Activated CD4-positive, alpha-beta T cell treated with anti-CD3 and anti-CD28 coated beads, Interleukin-2, amount 50 U/mL, for 1 hour (primary cell): ENCODE data around the gene ATG9A.
"Not testable (repeated sequence)": the region's sequence is repeated elsewhere in the genome, so short reads cannot be mapped to it uniquely, and the experiment has no call there.

Source experiments
- DNase-seq: peaks from one replicate; pipeline ENCODE4 v3.0.0-alpha.2; 2020

ATG9A gene, protein sequence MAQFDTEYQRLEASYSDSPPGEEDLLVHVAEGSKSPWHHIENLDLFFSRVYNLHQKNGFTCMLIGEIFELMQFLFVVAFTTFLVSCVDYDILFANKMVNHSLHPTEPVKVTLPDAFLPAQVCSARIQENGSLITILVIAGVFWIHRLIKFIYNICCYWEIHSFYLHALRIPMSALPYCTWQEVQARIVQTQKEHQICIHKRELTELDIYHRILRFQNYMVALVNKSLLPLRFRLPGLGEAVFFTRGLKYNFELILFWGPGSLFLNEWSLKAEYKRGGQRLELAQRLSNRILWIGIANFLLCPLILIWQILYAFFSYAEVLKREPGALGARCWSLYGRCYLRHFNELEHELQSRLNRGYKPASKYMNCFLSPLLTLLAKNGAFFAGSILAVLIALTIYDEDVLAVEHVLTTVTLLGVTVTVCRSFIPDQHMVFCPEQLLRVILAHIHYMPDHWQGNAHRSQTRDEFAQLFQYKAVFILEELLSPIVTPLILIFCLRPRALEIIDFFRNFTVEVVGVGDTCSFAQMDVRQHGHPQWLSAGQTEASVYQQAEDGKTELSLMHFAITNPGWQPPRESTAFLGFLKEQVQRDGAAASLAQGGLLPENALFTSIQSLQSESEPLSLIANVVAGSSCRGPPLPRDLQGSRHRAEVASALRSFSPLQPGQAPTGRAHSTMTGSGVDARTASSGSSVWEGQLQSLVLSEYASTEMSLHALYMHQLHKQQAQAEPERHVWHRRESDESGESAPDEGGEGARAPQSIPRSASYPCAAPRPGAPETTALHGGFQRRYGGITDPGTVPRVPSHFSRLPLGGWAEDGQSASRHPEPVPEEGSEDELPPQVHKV

DNA sequence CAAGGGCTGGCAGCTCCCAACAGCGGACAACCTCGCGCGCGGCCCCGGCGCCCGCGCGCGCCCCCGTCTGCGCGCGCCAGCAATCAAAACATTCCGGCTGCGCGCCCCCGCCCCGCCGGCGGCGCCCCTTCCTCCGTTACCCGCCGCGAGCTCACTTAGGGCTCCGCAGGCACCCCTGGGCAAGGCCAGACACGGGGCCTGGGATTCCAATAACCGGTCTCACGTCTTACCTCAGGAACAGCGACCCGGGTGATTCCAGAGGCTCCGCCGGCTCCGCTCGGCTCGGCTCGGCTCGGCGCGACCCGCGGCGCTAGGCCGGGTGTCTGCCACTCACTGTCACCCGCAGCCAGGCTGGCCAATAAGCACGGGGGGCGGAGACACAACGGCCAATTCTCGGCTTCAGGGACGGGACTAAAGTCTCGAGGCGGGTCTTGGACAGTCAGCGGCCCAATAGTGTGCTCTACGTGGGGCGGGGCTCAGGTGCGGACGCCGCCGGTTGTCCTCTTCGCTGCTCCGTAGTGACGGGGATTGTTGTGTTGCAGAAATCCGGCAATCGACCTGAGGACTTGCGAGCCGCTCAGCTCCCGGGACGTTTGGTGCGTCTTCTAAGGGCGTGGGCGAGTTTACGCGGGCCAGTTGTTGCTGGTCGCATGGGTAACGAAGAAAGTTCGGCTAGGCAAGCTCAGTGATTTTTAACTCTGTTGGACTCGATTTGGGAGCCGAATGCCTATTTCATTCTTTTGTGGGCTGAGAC lies at the start of gene ATG9A, which contains the start of gene ANKZF1:
Gene ATG9A (minus strand): TSS at position 332 of the 754 bp plus-strand sequence. CDS start 1,612 bp downstream, outside the sequence.
Gene ANKZF1 (plus strand): TSS at position 502 of the 754 bp plus-strand sequence. CDS start 452 bp downstream, outside the sequence.
- DNase-seq: peak; percentile 97

DNA sequence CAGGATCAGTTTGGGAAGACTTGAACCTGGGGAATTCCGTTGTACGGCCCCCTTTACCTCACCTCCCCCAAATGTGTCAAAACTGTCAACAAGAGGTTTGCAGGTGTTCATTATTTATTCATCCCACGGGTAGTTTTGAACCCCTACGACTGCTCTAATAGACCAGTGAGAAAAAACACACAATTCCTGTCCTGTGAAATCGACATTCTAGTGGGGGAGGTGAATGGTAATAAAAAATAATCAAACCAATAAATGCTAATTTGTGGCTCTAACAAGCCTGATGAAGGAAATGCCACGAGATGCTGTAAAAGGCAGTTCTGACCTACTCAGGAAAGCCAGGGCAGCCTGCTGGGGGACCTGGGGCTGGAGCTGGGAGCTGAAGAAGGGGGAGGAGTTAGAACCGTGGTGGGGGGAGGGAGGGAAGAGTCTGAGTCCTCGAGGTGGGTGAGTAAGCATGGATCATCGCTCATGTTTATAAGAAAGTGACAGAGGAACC lies 49.3 kb upstream of the ATG9A start:
- DNase-seq: no peak

DNA sequence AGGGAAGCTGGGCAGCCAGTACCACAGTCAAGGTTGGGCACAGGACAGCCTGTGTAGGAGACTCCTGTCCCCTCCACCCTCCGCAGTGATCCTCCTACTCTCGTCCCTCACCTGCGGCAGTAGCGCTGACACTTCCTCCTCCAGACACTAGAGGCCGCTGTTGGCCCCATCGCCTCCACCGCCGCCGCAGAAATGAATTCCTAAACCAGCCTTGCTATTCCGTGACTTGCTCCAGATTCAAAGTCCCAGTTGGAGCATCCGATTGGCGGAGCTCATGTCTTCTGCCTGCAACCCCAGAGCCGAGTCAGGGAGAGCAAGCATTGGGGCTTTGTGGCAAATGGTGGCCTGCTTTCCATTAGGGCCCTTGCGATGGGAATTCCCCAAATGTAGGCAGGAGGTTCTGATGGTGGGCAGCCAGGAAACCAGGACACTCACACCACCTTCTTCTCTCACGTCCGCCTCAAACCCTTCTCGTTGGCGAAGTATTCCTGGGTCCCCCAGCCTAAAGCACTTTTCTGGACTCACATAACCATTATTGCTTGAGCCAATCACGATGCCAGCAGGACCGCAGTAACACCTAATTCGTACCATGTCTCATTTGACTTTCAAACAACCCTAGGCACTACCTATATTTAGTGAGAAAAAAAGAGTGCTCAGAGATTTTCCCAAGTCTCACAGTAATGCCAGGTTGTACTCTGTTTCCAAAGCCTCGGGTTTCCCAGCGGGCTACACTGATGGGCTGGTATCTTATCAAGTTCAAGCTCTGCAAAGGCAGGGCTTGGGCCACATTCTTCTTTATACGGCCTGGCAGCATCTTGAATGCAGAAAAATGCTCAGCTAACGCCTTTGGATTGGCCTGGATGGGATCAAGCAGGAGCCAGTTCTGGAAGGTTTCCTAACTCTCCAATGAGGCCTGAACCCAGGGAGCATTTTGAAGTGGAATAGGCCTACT lies 48.5 kb upstream of the ATG9A start:
- peak; percentile 74 for DNase-seq

DNA sequence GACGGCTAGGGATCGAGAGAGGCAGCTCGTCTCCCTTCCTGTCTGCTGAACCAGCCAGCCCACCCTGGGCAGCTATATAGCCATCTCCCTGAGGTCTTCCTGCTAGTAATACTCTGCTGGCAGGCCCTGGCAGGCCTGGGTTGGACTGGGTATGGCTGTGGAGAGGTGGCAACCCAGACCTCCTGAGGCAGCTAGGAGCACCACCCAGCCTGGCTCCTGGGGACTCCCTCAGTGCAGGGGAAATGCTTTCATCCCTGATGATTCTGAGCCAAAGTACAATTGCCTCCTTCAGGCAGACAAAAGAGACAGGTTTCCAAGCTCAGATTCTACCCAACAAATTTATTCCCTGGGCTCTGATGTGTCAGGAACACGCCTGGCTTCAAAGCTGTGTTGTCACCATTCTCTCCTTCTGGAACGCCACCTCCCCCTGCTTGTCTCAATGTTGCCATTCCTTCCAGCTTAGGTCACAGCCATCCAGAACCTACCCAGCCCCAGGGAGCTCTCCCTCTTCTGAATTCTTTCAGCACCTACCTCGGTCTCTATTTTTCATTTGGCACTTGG lies 45.0 kb upstream of the ATG9A start:
- no peak for DNase-seq

DNA sequence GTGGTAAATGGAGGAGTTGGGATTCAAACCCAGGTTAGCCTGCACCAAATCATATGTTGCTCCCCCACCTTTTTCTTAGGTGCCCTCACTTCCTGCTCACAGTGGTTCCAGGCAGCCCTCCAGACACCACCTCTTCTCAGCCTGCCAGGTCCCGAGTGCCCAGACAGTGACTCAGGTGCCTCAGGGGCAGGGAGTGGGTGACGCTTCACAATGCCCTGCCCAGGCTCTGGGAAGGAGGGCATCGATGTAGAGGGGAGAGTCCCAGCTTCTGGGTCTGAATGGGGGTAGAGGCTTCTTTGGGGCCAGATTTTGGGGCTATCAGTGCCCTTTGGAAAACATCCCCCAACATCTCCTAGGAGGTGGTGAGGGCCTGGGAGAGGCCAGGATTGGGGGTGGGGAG lies 44.5 kb upstream of the ATG9A start:
- DNase-seq: no peak

DNA sequence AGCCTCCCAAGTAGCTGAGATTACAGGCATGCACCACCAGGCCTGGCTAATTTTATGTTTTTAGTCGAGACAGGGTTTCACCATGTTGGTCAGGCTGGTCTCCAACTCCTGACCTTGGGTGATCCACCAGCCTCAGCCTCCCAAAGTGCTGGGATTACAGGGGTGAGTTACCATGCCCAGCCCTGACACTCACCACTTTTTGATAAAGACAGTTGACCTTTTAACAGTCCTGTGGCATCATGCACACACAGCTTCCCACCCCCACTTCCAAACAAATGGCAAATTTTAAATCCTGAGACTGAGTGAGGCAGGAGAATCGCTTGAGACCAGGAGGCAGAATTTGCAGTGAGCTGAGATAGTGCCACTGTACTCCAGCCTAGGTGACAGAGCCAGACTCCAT lies 43.6 kb upstream of the ATG9A start:
- DNase-seq: no peak

DNA sequence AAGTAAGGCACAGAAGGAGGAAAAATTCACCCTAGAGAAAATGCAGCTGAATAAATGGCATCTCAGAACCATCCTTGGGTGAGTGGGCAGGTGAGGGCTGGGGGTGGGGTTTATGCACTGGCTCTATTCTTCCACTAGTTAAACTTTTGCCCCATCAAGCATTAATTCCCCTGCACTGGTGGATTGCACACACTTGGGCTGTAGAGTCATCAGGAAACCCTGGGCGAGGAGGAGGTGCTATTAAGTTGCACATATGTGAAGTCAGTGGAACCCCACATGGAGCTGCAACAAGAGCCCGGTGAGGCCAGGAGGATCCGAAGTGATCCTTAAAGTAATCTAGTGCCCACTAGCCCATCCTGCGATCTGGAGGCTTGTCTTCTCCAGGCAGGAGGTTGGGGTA lies 42.9 kb upstream of the ATG9A start:
- no peak for DNase-seq

DNA sequence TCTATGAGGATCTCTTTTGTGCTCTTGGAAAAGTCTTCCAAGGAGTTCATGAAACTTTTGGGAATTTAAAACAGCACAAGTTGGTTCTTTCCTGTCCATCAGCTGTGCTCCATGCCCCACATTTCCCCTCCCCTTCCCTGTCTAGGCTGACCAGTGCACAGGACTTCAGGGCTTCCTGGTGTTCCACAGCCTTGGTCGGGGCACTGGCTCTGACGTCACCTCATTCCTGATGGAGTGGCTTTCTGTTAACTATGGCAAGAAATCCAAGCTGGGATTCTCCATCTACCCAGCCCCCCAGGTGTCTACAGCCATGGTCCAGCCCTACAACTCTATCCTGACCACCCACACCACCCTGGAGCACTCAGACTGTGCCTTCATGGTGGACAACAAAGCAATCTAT lies 41.6 kb upstream of the ATG9A start:
- DNase-seq: no peak

DNA sequence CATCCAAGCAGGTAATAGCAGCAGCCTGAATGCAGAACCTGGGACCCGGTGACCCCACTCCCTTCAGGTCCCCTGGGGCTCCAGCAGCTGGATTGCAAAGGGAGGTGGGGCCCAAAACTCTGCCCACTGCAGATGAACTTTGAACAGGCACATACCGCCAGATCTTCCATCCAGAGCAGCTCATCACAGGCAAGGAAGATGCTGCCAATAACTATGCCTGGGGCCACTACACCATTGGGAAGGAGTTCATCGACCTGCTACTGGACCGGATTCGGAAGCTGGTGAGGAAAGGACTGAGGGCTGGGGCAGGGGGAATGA lies 40.6 kb upstream of the ATG9A start:
- no peak for DNase-seq

DNA sequence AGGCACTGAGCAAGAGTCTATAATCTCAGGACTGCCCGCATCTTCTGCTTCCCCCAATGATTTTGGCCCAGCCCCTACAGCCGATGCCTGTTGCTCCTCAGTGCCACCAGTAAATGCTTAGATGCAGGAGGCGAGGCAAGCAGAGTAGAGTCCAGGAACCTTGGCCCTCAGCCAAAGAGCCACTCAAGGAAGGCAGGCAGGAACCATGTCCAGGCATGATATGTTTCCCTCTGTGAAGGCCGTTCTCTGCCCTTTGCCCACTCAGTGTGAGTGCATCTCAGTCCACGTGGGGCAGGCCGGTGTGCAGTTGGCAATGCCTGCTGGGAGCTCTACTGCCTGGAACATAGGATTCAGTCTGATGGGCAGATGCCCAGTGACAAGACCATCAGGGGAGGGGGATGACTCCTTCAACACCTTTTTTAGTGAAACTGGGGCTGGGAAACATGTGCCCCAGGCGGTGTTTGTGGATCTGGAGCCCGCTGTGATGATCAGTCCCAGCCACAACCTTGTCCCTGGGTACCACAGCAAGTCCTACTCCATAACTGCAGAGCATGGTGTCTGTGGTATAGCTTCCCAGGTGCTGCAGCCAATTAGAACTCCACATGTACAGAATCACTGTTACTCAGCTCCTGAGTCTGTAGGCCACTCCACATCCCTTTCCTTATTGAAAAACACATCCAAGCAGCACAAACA lies 40.1 kb upstream of the ATG9A start:
- DNase-seq: no peak

DNA sequence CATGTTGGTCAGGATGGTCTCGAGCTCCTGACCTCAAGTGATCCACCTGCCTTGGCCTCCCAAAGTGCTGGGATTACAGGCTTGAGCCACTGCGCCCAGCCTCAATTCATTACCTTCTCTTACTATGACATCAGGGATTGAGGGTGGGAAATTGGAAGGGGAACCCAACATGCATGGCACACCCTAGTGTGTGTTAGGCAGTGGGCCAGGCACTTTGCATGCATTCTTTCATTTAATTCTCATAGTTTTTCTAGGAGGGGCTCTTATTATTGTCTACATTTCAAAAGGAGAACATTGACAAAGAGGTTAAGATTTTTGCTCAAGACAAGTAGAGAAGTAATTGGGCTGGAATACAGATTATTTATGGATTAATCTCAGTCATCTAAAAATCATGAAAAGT lies 38.9 kb upstream of the ATG9A start:
- no peak for DNase-seq

DNA sequence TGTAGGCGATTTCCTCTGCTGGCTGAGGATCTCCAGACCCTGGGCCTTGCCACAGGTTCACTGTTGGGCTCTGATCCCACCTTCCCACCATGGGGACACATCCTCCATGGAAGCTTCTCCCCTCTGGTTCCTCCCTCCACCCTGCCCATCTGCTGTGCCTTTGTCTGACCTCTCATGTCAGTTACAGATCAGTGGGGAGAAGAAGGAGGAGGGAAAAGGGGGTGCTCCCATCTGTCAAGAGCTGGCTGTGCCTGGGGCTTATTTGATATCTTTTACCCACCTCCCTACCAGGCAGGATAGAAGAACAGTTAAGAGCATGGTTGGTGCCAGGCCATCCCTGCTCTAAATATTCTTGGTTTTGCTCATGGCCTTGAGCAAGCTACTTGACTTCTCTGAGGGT lies 37.5 kb upstream of the ATG9A start:
- DNase-seq: no peak

DNA sequence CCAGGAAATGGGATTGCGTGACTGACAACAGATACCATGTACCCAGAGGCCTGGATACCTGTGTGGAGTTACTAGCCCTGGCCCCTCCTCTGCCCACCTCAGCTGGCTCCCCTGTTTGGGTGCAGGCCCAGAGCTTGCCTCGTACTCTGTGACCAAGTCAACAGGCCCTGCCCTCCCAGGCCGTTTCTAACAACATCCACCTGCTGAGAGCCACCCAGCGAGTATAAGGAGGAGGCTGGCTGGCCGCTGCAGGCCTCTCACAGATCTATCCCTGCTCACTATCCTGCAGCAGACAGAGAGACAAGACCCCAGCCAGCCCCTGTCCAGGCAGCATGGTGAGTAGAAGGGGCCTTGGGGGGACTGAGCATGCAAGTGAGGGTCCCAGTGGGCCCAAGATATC lies 36.8 kb upstream of the ATG9A start:
- DNase-seq: no peak

DNA sequence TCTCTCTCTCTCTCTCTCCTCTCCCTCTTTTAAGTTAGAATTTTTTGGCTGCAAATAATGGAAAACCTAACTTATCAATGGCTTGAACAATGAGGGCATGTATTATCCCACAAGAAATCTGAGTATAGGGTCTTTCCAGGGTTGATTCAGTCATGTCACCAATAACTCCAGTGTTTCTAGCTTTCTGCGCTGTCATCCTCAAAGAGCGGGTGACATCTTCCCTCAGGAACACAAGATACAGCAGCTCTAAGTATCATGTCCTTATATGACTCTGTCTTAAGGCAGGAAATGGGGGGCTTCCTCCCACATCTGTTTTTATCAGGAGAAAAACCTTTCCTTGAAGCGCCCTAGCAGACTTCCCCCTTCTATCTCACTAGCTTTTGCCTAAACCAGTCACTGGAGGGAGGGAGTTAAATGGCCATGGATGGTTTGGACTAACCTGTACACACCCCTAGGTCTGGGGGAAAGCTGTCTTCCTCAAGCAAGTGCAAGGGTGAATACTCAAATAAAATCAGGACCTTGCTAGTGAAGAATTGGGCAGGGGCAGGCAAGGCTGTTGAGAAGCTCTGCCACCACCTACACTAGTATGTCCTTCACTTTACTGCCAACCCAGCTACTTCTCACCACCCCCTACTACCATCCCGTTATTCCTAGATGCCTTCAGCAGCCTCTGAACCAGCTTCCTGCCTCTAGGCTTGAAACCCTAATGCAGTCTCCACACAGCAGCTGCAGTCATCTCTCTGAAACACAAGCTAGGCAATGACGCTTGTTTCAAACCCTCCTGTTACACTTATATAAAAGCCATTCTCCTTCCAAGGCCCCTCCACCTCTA lies 31.8 kb upstream of the ATG9A start:
- no peak for DNase-seq

DNA sequence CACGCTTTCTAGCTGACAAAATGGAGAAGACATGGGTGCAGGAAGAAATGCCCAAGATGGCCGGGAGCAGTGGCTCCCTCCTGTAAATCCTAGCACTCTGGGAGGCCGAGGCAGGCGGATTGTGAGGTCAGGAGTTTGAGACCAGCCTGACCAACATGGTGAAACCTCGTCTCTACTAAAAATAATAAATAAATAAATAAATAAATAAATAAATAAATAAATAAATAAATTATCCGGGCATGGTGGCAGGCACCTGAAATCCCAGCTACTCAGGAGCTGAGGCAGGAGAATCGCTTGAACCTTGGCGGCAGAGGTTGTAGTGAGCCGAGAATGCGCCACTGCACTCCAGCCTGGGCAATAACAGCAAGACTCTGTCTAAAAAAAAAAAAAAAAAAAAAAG lies 29.5 kb upstream of the ATG9A start:
- not testable (repeated sequence) for DNase-seq

DNA sequence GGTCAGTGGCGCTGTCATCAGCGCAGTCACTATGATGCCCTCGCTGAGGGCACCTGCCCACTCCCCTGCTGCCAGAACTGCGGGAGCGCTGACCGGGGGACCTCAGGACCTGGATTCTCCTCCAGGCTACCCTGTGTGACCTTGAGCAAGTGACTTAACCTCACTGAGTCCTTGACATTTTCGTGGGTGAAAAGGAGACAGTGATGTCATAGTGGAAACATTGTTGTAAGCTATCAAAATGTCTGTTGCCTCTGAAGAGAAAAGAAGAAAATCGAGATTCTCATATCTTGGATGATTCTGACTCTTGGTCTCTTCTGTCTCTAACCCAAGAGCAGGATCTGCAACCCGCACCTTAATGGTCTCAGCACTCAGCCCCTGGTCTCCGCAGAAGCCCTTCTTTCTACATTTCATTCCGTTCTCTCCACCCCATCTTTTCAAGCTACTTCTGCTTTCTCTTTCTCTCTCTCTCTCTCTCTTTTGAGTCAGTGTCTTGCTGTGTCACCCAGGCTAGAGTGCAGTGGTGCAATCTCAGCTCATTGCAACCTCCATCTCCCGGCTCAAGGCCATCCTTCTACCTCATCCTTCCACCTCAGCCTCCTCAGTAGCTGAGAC lies 25.3 kb upstream of the ATG9A start:
- DNase-seq: peak; percentile 34

DNA sequence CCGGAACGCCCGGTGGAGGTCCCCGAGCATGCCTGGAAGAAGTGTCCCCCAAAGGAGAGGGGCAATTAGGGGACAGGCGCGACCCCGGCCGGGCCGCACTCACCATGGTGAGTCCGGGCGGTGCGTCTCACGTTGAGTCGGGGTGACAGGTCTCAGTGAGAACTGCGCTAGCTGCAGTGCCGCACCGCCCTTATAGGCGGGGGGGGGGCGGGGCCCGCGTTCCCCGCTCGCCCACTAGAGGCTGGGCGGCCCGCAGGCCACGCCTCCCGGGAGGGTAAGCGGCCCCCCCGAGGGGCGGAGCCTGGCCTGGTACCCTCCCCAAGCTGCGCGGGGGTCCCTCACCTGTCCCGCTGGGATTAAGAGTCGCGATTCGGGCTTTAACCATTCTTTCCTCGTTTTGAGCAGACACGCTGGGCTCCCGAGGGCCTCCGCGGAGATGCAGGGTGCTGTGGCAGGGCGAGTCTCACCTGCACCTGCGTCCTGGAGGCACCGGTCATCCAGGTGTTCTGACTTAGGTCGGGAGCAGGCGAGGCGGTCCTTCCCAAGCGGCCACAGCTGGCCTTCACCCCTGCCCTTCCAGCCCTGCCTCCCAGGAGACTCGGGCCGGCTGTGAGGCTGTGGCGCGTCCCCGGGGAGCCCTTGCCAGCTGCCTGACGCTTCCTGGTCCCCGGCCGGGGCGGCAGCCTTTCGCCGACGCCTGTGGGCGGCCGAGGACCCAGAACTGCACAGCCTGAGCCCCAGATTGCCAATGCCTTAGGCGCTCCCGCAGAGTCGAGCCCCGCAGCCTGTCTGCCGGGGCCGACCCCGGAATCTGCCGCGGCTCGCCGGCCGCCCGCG lies 24.5 kb upstream of the ATG9A start, which contains the start of gene TUBA4A:
Gene TUBA4A (minus strand): TSS at position 166 of the 837 bp plus-strand sequence. CDS start 60 bp downstream, at position 106.
- DNase-seq: peak; percentile 90
